Measurements from ENCODE around the gene TMOD1. TPM values are rescaled to one million over a fixed set of nuclear protein-coding genes. Genes with fewer than 3 reads are reported as not detected.

The TMOD1 gene
- polyA plus RNA-seq, 1 of the 3 experiments (the other 2 are of a cell fraction): 0.54 TPM

DNA sequence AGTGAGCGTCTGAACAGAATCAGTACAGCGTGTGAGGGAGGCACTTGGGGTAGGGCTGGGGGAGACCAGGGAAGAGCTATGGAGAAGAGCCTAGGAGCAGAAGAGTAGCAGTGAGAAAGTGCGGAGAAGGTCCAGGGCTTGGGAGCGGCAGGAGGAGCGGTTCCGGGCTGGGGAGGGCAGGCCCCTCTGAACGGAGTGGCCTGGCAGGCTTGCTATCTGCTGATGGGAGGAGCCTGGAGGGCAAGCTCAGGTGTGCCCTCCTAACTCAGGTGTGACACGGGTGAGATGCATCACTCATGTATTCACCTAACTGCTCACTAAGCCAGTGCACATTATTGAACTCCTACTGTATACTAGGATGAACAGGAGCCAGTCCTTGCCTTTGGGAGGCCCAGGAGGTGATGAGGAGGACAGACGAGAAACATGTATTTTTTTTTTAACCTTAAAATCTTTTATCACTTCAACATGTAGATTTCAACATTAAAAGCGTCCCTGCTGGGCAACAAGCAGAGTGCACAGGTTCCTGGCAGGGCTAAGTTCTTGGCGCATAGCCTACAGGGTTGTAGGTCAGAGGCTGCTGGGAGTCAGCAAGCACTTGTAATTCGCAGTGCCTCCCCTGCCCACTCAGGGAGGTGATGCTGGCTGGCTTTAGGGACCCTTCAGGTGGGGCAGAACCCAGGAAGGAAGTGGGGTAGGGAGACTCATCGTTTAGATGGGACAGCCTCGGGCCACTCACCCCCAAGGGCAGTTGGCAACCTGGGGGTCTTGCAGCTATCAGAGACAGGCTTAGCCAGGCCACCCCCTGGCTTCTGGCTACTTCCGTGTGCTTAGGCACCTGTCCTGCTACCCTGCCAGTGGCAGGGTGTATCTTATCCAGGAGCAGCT is 55.5 kb downstream of the TMOD1 start:
- no peak for DNase-seq
- 70% methylated on average over 13 of the region's 15 CpGs for WGBS (ENCODE audit: low lambda C conversion rate)
- Histone ChIP-seq H2AFZ (ENCODE audit: low read depth) (no peak overlapping the region), H3K9me3 (no peaks in the 10 kb centered on the region), H3K4me1 (ENCODE audit: control insufficient read depth in 1 of 2, insufficient read depth in 2 of 2, low read depth in 1 of 2, low read length in 1 of 2) (peaks cover 0 to 77% of the 10 kb centered on the region in 2 experiments; a peak in 2 of 4 replicates), H3K27me3 (ENCODE audit: insufficient read depth) (0 out of 2 replicates have a peak, but pooled peaks cover 16% of the 10 kb centered on the region), H3F3A (replicated peaks; ENCODE audit: insufficient read depth) (no peaks in the 10 kb centered on the region), H3K27ac (ENCODE audit: low read depth in 2 of 2, low read length in 1 of 2) (peak overlapping the region in 1 of 2 experiments; percentile 93; a peak in 2 of 4 replicates), H3K4me3 (ENCODE audit: low read depth in 2 of 2, low read length in 1 of 2) (no peak overlapping the region), H3K36me3 (replicated peaks in 1 of 2; ENCODE audit: control insufficient read depth in 1 of 2, insufficient read depth in 2 of 2, low read length in 1 of 2) (peaks cover 0 to 5% of the 10 kb centered on the region in 2 experiments), H3K79me2 (ENCODE audit: insufficient read depth) (no peaks in the 10 kb centered on the region), H3K9me2 (no peaks in the 10 kb centered on the region), H3K9ac (no peak overlapping the region), H4K20me1 (ENCODE audit: insufficient read depth) (no peaks in the 10 kb centered on the region), H3K4me2 (no peak overlapping the region)
- ChIA-PET CTCF (interaction anchor here (1.0 to 2.4 kb wide), 7 partner anchors 13 to 88 kb away, joined by 3 to 9 read pairs (median 7); no protein-coding TSS in a partner anchor), POLR2A (interaction anchor here (0.7 to 2.9 kb wide), 4 partner anchors 11 to 54 kb away, joined by 3 to 11 read pairs (median 6); no protein-coding TSS in a partner anchor)
- TF ChIP-seq RFX5 (IDR thresholded peaks at IDR 0.05; ENCODE audit: low read length): no peak
- TF ChIP-seq EZH2phosphoT487 (IDR thresholded peaks at IDR 0.05; ENCODE audit: borderline replicate concordance, low read depth): no peak
- TF ChIP-seq TEAD4 (IDR thresholded peaks at IDR 0.05; ENCODE audit: borderline replicate concordance, insufficient read depth): no peak
- TF ChIP-seq, protein P1, sequence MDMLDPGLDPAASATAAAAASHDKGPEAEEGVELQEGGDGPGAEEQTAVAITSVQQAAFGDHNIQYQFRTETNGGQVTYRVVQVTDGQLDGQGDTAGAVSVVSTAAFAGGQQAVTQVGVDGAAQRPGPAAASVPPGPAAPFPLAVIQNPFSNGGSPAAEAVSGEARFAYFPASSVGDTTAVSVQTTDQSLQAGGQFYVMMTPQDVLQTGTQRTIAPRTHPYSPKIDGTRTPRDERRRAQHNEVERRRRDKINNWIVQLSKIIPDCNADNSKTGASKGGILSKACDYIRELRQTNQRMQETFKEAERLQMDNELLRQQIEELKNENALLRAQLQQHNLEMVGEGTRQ (IDR thresholded peaks at IDR 0.05; ENCODE audit: borderline replicate concordance, low read depth, low read length): no peak
- no peak for TF ChIP-seq MEF2A (IDR thresholded peaks at IDR 0.05; ENCODE audit: borderline replicate concordance, low read depth)
- TF ChIP-seq, protein P2, sequence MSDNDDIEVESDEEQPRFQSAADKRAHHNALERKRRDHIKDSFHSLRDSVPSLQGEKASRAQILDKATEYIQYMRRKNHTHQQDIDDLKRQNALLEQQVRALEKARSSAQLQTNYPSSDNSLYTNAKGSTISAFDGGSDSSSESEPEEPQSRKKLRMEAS (IDR thresholded peaks at IDR 0.05; ENCODE audit: low read depth): no peak
- no peak for TF ChIP-seq FOXJ3 (CRISPR knock-in tag; IDR thresholded peaks at IDR 0.05)
- TF ChIP-seq NFIC (IDR thresholded peaks at IDR 0.05; ENCODE audit: borderline replicate concordance): no peak
- TF ChIP-seq, protein P3, sequence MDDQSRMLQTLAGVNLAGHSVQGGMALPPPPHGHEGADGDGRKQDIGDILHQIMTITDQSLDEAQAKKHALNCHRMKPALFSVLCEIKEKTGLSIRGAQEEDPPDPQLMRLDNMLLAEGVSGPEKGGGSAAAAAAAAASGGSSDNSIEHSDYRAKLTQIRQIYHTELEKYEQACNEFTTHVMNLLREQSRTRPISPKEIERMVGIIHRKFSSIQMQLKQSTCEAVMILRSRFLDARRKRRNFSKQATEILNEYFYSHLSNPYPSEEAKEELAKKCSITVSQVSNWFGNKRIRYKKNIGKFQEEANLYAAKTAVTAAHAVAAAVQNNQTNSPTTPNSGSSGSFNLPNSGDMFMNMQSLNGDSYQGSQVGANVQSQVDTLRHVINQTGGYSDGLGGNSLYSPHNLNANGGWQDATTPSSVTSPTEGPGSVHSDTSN (IDR thresholded peaks at IDR 0.05): no peak

DNA sequence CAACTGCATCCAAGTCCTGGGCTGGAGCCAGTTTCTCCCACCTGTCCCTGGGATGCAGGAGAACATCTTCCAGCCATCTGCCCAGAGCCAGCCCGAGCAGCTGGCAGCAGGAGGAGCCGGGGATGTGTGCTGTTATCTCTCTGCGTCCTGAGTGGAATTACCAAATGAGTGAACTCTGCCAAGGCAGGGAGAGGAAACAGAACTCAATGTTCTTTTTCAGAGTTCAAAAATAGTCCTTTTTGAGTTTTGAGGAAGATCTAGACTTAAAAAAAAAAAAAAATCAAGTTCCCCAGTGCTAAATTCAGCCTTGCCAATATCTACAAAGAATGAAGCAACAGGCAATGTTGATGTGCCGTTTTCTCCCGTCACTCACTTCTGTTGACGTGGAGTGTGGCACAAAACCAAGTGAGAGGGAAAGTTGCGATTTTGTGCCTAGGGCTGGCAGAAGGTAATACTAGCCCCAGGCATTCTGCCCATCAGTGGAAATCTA is 56.2 kb downstream of the TMOD1 start:
- POLR2A ChIA-PET: interaction anchor here (0.7 to 2.9 kb wide), 3 partner anchors 46 to 55 kb away, joined by 5 to 11 read pairs (median 7); no protein-coding TSS in a partner anchor
- H3K4me2 ChIP-seq: no peak overlapping the region
- CTCF ChIA-PET: interaction anchor here (1.0 to 2.0 kb wide), 7 partner anchors 14 to 89 kb away, joined by 3 to 9 read pairs (median 6); no protein-coding TSS in a partner anchor
- no peaks in the 10 kb centered on the region for H4K20me1 ChIP-seq (ENCODE audit: insufficient read depth)
- H3F3A ChIP-seq (replicated peaks; ENCODE audit: insufficient read depth): no peaks in the 10 kb centered on the region
- 53% methylated on average over 7 of the region's 7 CpGs for WGBS (ENCODE audit: low lambda C conversion rate)
- no peaks in the 10 kb centered on the region for H3K9me2 ChIP-seq
- DNase-seq: peak; percentile 77
- no peaks in the 10 kb centered on the region for H3K79me2 ChIP-seq (ENCODE audit: insufficient read depth)
- peaks cover 0 to 84% of the 10 kb centered on the region in 2 experiments; a peak in 2 of 4 replicates for H3K4me1 ChIP-seq (ENCODE audit: control insufficient read depth in 1 of 2, insufficient read depth in 2 of 2, low read depth in 1 of 2, low read length in 1 of 2)
- H3K36me3 ChIP-seq (replicated peaks in 1 of 2; ENCODE audit: control insufficient read depth in 1 of 2, insufficient read depth in 2 of 2, low read length in 1 of 2): peaks cover 0 to 2% of the 10 kb centered on the region in 2 experiments
- 0 out of 2 replicates have a peak, but pooled peaks cover 16% of the 10 kb centered on the region for H3K27me3 ChIP-seq (ENCODE audit: insufficient read depth)
- peak overlapping the region in 1 of 2 experiments; percentile 93; a peak in 2 of 4 replicates for H3K27ac ChIP-seq (ENCODE audit: low read depth in 2 of 2, low read length in 1 of 2)
- no peak overlapping the region for H3K4me3 ChIP-seq (ENCODE audit: low read depth in 2 of 2, low read length in 1 of 2)
- H2AFZ ChIP-seq (ENCODE audit: low read depth): no peak overlapping the region
- no peak overlapping the region for H3K9ac ChIP-seq
- no peaks in the 10 kb centered on the region for H3K9me3 ChIP-seq
- TF ChIP-seq TEAD4 (IDR thresholded peaks at IDR 0.05; ENCODE audit: borderline replicate concordance, insufficient read depth) (no peak), FOXJ3 (CRISPR knock-in tag; IDR thresholded peaks at IDR 0.05) (peak; percentile 81), ELF1 (IDR thresholded peaks at IDR 0.05) (no peak), MXI1 (IDR thresholded peaks at IDR 0.05; ENCODE audit: low read depth, low read length) (no peak; the same call in 1 of the 2 replicates), EP300 (IDR thresholded peaks at IDR 0.05; ENCODE audit: borderline replicate concordance in 1 of 2, low read depth in 1 of 2, low read length in 1 of 2) (peak in 1 of 2 experiments; percentile 69; a peak in 1 of 4 replicates), RAD21 (IDR thresholded peaks at IDR 0.05; ENCODE audit: low read length) (no peak; the same call in 1 of the 2 replicates), YY1 (IDR thresholded peaks at IDR 0.05; ENCODE audit: low read depth) (no peak), TCF12 (IDR thresholded peaks at IDR 0.05) (peak; percentile 23; the same call in 1 of the 2 replicates), GATA2 (CRISPR knock-in tag; IDR thresholded peaks at IDR 0.05) (peak; percentile 93)
- TF ChIP-seq, protein P3 (IDR thresholded peaks at IDR 0.05): no peak
- TF ChIP-seq, protein P2 (IDR thresholded peaks at IDR 0.05; ENCODE audit: low read depth): no peak
- TF ChIP-seq, protein P4, sequence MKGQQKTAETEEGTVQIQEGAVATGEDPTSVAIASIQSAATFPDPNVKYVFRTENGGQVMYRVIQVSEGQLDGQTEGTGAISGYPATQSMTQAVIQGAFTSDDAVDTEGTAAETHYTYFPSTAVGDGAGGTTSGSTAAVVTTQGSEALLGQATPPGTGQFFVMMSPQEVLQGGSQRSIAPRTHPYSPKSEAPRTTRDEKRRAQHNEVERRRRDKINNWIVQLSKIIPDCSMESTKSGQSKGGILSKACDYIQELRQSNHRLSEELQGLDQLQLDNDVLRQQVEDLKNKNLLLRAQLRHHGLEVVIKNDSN (IDR thresholded peaks at IDR 0.05; ENCODE audit: borderline replicate concordance, low read depth): no peak
- TF ChIP-seq, protein P5, sequence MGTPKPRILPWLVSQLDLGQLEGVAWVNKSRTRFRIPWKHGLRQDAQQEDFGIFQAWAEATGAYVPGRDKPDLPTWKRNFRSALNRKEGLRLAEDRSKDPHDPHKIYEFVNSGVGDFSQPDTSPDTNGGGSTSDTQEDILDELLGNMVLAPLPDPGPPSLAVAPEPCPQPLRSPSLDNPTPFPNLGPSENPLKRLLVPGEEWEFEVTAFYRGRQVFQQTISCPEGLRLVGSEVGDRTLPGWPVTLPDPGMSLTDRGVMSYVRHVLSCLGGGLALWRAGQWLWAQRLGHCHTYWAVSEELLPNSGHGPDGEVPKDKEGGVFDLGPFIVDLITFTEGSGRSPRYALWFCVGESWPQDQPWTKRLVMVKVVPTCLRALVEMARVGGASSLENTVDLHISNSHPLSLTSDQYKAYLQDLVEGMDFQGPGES (IDR thresholded peaks at IDR 0.05; ENCODE audit: low read depth, low read length): no peak
